ENCODE data around the gene VAT1L. TPM values are rescaled to one million over a fixed set of nuclear protein-coding genes. Genes with fewer than 3 reads are reported as not detected.

Gene VAT1L
- total RNA-seq, 1 donor from 2014 or later: 17.9 TPM

DNA sequence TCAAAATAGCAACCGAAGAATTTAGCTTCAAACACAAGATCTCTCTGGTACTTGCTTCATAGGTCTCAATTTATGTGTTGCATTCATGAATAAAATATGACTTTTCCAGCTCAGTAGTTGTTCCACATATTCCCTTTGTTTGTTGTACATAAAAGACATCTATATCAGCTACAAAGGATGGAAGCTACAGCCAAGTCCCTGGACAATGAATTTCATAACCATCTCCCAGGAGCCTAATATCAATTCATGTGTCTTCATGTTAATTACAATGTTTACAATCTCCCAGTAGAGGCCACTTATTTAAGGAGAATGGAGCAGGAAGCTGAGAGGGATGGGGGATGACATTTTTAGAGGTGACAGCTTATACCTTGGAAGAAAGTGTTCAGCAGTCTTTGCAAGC, 237.3 kb downstream of the VAT1L start:
- Mint-ChIP-seq H3K4me3 (ENCODE audit: unreplicated experiment) (no peak overlapping the region), H3K27me3 (ENCODE audit: unreplicated experiment) (no peaks in the 10 kb centered on the region), H3K27ac (ENCODE audit: unreplicated experiment) (no peak overlapping the region), H3K9me3 (ENCODE audit: unreplicated experiment) (no peaks in the 10 kb centered on the region), H3K4me1 (ENCODE audit: low read depth, unreplicated experiment) (no peaks in the 10 kb centered on the region), H3K36me3 (ENCODE audit: unreplicated experiment) (no peaks in the 10 kb centered on the region)
- TF ChIP-seq, protein P1, sequence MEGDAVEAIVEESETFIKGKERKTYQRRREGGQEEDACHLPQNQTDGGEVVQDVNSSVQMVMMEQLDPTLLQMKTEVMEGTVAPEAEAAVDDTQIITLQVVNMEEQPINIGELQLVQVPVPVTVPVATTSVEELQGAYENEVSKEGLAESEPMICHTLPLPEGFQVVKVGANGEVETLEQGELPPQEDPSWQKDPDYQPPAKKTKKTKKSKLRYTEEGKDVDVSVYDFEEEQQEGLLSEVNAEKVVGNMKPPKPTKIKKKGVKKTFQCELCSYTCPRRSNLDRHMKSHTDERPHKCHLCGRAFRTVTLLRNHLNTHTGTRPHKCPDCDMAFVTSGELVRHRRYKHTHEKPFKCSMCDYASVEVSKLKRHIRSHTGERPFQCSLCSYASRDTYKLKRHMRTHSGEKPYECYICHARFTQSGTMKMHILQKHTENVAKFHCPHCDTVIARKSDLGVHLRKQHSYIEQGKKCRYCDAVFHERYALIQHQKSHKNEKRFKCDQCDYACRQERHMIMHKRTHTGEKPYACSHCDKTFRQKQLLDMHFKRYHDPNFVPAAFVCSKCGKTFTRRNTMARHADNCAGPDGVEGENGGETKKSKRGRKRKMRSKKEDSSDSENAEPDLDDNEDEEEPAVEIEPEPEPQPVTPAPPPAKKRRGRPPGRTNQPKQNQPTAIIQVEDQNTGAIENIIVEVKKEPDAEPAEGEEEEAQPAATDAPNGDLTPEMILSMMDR (IDR thresholded peaks at IDR 0.05; ENCODE audit: partially characterized antibody, unreplicated experiment): no peak
- DNase-seq: no peak

DNA sequence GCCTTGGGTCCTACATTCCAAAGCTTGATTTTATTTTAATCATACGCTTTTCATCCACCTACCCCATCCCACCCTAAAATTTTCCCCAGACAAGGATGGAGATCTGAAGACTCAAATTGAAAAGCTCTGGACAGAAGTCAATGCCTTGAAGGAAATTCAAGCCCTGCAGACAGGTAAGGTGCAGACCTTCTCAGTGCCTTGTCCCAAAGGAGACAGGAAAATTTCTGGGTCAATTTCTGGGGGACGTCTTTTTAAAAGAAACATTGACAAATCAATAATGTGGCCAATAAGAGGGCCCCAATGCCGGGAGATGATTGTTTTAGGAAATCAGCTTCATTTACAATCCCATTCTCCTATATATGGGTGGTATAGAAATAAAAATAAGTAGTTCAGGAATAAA, 239.7 kb downstream of the VAT1L start:
- Mint-ChIP-seq H3K4me3 (ENCODE audit: unreplicated experiment) (no peak overlapping the region), H3K27me3 (ENCODE audit: unreplicated experiment) (no peaks in the 10 kb centered on the region), H3K4me1 (ENCODE audit: low read depth, unreplicated experiment) (no peaks in the 10 kb centered on the region), H3K27ac (ENCODE audit: unreplicated experiment) (no peak overlapping the region), H3K9me3 (ENCODE audit: unreplicated experiment) (no peaks in the 10 kb centered on the region), H3K36me3 (ENCODE audit: unreplicated experiment) (no peaks in the 10 kb centered on the region)
- TF ChIP-seq, protein P1 (IDR thresholded peaks at IDR 0.05; ENCODE audit: partially characterized antibody, unreplicated experiment): no peak
- DNase-seq: no peak

Other genes with a start within 250 kb of the VAT1L start
- gene NUDT7, start 66.0 kb upstream of the VAT1L start, total RNA-seq (ENCODE audit: unreplicated experiment): 3.0 TPM
- not detected for gene CLEC3A, start 234.0 kb downstream of the VAT1L start, total RNA-seq (ENCODE audit: unreplicated experiment)

Data from glutamatergic neuron (in vitro differentiated cells).